GM19043 (cell line): ENCODE data around the gene LCN10.
"Not testable (repeated sequence)": the region's sequence is repeated elsewhere in the genome, so short reads cannot be mapped to it uniquely, and the experiment has no call there.

Experiments
- ATAC-seq: cut with Tn5 transposase; IDR thresholded peaks from one replicate; pipeline ENCODE4 v1.9.1; 2021; ENCODE audit warnings: low read depth; ENCODE audit not compliant: unreplicated experiment

Gene LCN10

DNA sequence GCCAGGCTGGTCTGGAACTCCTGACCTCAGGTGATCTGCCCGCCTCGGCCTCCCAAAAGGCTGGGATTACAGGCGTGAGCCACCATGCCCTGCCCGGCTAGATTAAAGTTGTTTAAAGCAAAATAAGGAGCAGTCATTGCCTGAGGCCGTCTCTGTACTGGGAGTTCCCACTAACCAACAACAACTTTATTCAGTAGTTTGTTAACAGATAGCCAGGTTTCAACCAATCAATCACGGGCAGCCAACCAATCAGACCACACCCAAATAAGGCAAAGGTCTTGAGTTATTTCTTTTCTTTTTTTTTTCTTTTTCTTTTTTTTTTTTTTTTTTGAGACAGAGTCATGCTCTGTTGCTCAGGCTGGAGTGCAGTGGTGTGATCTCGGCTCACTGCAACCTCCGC is 38.0 kb downstream of the LCN10 start:
- ATAC-seq = not testable (repeated sequence)

DNA sequence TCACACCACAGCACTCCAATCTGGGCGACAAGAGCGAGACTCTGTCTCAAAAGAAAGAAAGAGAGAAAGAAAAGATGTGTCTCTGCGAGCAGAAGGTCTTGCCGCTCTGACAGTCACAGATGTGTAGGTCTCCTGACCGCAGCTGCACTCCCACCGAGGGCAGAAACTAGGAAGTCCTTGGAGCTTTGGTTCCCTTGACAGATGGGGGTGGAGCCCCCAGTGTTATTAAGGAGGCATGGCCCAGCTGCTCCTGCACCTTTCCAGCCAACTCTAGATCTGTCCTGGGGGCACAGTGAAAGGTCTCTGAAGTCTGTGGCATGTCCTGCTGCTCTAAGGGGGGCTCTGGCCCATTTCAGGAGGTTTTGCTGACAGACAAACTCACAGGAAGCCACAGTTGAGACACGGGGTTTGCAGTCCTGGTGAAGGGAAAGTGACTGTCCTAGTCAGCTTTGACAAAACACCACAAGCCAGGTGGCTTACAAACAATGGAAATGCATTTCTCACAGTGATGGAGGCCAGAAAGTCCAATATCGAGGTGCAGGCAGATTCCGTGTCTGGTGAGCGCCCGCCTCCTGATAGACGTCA is 39.4 kb downstream of the LCN10 start:
- ATAC-seq = no peak

DNA sequence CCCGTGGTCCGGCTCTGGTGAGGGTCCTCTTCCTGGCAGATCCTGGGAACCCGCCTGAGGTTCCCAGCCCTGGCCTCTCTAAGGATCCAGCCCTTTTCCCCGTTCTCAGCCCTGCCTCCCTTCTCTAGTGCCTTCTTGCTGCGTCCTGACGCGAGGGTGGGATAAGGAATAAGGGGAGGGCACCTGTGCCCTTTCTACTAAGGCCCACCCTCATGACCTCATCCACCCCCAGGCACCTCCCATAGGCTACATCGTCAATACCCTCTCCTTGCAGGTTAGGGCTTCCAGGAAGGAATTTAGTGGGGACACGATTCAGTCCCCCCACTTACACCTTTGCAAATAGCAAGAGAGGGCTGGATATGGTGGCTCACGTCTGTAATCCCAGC is 41.1 kb downstream of the LCN10 start:
- ATAC-seq = no peak

DNA sequence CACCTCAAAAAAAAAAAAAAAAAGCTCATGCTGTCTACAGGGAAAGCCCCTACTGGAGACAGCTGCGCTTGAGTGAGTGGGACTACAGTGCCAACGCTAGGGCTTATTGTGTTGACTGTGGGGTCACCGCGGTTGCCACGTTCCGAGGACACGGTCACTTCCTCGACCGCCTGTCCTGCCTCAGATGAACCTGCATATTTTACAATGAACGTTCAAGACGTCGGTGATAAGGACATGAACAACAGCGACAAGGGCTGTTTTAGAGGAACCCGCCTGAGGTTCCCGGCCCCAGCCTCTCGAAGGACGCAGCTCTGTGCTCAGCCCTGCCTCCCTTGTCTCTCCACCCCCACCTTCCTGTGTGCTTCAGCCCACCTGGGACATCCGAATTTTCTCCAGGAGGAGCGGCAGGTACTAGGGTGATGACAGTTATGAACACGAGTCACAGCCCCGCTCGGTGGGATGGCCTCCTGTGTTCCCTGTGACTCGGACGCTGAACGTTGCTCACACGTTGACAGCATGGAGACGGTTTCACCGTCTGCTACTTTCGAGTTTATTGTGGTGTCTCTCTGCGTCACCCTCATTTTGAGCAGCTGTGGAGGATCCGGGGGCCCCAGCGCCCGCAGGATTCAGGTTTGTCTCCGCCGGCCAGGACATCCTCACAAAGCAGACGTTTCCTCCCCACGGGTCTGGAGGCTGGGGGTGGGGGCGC is 41.6 kb downstream of the LCN10 start:
- ATAC-seq = peak; percentile 58

DNA sequence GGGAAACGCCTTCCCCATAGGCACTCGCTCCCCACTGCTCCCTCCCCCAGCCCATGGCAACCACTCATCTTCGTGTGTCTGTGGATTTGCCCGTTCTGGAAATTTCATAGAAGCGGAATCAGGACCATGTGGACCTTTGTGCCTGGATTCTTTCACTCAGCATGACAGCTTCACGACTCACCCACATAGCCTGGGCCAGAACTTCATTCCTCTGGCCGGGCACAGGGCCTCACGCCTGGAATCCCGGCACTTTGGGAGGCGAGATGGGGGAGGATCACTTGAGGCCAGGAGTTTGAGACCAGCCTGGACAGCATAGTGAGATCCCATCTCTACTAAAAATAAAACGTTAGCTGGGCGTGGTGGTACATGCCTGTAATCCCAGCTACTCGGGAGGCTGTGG is 42.4 kb downstream of the LCN10 start:
- ATAC-seq = no peak

DNA sequence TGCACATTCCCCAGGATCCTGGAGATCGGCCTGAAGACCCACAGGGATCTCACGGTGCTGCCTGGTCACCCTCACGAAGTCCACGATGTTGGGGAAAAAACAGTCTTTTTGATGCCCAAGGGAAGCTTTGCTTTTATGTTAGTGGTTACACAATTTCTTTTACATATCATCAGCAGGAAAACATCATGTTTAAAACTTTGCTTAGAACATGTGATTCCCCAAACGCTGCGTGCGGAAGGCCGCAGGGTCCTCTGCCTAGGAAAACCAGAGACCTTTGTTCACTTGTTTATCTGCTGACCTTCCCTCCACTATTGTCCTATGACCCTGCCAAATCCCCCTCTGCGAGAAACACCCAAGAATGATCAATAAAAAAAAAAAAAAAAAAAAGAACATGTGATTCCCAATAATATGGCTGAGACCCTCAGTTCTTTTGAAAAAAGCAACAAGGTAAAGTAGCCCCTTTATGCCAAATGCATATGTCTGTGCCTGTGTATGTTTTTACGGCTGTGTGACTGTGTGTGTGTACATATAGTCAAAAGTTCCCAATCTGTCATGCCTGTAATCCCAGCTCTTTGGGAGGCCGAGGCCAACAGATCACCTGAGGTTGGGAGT is 44.0 kb downstream of the LCN10 start:
- ATAC-seq = no peak

DNA sequence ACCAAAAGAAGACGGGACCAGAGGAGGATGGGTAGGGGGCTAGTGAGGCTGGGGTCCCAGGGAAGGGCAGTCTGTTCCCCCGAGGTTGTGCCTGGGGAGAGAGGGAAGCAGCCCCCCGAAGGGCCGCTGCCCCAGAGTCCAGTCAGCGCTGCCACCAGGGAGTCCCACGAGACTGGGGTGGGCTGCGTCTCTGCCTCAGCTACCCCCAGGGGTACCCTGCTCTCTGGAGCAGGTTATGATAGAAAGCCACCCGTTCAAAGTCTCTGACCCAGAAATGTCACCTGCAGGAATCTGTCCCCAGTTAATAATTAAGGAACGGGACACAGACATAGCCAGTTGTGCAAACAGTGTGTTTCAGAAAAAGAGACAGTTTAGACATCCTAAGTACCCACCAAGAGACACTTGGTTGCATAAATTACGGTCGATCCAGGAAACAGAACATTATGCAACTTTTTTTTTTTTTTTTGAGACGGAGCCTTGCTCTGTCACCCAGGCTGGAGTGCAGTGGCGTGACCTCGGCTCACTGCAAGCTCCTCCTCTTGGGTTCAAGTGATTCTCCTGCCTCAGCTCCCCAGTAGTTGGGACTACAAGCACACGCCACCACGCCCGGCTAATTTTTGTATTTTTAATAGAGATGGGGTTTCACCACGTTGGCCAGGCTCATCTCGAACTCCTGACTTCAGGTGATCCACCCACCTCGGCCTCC is 44.8 kb downstream of the LCN10 start:
- ATAC-seq = no peak

DNA sequence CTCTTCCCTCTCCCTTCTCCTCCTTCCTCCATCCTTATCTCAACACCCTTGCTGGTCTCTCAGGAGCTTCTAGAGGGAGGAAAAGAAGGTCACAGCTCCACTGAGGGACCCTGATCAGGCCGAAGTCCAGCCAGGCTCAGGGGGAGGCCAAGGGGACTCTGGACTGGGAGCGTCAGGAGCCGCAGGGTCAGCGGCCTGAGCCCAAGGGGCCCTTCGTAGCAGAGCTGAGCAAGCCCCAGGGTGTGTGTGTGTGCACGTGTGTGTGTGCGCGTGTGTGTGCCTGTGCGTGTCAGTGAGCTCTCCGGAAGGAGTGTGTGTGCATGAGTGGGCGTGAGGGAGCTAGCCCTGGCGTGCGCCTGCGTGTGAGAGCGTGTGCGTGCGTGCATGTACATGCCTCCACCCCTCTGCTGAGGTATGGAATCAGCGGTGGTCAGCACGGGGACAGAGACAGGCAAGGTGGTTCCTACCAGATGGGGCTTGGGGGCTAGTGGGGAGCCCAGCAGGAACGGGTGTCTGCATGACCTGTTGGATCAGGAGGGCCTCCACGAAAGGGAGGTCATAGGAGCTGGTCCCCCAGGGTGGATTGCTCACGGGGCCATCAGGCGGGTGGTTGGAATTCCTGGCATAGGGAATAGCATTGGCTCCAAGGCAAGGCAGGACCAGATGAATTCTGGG is 45.5 kb downstream of the LCN10 start:
- no peak for ATAC-seq

DNA sequence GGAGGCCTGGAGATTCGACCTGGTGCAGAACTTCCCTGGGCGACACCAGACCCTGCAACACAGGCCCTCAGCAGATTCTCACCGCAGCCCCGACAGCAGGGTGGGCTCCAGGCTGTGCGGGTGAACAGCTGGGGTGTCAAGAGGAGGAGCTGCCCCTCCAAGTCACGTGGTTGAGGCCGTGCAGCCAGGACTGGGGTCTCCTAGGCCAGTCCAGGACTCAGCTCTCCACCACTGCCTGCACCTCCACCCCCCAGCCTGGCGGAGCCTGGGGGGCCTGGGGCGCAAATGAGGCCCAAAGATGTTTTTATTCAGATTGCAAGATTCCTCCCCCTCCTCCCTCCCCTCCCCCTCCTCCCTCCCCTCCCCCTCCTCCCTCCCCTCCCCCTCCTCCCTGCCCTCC is 46.2 kb downstream of the LCN10 start:
- ATAC-seq = no peak

DNA sequence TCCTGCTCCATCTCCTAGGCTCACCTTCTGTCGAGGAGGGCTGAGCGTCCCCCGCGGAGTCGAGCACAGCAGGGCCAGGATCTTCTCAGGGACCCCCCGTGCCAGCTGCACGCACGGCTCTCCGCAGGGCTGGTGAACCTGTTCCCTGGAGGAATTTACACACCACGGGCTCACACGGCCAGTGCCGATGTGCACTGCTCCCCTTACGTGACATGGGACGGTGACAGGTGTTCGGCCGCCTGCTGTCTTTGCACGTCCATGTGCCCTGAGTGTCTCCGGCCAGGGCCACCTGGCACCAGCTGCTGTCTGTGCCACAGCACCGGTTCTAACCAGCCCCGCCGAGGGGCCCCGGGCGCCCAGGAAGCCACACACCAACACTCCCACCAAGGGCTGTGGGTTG is 46.8 kb downstream of the LCN10 start:
- ATAC-seq = no peak

DNA sequence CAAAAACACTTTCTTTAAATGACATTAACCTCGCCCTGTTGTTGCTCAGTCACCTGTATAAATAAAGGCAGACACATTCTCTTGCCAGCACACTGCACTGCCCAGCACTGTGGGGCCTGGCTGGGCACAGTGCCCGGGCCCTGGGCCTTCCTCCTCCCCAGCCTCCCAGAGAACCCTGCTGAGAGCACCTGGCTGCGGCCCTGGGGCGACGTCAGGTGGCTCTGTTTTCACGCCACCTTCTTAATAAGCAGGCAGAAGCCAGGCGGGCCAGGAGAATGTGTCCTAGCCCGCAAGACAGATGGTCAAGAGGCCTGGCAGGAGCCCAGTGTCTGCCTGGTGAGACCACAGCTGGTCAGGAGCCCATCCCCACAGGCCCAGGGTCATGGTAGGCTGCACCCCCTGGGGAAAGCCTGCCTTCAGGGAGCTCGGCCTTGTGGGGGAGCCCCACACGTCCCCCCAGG is 47.3 kb downstream of the LCN10 start:
- no peak for ATAC-seq

DNA sequence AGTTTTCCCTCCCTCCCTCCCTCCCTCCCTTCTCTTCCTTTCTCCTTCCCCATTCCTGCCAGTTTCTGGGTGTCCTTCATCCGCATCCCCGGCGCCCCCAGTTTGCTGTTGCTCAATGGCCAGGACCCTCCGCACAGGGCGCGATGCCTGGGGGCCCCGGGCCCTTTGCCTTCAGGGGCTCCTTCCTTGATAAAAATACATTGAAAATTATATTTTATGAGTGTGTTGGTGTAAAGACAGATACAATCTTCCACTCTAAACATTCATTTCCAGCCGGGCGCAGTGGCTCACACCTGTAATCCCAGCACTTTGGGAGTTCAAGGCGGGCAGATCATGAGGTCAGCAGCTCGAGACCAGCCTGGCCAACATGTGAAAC is 47.9 kb downstream of the LCN10 start:
- ATAC-seq = no peak

DNA sequence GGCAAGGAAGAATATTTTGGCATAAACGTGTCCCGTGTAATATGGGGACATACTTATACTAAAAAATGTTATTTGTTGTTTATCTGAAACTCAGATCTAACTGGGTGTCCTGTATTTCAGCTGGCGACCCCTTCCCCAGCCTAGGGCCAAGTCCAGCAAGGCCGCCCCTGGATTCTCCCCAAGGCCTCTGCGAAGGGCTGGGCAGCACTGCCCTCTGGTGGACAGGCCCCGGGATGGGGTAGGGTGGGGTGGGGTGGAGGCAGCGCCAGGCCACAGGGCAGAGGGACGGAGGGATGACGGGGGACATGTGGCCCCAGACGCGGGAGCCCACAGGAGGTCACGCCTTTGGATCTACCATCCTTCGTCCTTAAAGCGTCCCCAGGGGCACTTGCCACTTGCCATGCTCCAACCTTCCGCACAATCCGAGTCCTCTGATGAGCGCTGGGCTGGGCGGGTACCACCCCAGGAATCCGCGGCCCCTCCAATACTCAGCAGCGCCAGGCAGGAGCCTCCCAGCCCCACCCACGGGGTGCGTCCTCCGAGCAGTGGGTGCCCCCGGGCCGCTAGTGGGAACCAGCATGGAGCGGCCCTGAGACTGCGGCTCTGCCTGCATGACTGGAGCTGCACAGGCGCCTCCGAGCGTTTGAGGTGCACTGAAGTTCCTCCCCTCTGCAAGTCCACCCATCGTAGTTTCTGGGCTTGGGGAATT is 48.4 kb downstream of the LCN10 start:
- ATAC-seq = no peak

DNA sequence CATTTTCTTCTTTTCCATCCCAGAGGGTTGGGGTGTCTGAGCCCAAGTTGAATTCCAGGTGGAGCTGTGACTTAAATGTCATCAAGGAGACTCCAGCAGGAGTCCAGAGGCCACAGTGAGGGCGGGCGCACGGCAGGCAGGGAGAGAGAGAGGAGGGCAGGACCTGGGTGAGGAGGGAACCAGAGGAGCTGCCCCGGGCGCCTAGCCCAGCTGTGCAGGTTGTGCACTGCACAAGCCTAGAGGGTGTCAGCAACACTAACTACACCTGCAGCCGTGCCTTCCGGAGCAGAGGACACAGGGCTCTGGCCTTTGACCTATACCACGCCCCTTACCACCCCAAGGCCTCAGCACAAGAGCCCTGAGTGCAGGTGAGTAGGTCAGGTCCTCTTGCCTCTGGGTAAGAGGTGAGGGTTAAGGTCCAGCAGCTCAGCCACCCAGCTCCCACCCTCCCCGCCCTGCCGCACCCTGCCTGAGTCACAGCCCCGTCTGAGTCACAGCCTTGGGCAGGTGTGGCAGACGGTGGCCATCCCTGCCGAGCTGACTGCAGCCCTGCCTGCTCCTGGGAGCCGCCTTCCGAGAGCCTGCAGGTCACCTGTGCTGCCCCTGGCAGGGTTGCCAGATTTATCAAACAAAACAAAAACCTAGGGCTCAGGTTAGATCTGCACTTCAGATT is 49.1 kb downstream of the LCN10 start:
- no peak for ATAC-seq

DNA sequence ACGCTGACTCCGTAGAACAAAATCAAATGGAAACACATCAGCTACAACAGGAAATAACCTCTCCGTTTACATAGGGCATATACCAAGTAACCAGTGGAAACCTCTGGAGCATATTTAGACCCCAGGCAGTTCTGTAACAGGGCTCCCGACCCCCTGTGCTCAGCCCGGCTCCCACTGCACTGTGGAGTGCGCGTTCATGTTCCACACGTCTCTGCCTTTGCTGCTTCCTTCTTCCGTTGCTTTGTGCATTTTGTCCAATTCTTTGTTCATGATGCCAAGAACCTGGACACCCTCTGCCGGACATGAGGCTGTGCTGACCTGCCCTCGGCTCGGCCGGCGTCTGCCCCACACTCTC is 49.6 kb downstream of the LCN10 start:
- no peak for ATAC-seq

DNA sequence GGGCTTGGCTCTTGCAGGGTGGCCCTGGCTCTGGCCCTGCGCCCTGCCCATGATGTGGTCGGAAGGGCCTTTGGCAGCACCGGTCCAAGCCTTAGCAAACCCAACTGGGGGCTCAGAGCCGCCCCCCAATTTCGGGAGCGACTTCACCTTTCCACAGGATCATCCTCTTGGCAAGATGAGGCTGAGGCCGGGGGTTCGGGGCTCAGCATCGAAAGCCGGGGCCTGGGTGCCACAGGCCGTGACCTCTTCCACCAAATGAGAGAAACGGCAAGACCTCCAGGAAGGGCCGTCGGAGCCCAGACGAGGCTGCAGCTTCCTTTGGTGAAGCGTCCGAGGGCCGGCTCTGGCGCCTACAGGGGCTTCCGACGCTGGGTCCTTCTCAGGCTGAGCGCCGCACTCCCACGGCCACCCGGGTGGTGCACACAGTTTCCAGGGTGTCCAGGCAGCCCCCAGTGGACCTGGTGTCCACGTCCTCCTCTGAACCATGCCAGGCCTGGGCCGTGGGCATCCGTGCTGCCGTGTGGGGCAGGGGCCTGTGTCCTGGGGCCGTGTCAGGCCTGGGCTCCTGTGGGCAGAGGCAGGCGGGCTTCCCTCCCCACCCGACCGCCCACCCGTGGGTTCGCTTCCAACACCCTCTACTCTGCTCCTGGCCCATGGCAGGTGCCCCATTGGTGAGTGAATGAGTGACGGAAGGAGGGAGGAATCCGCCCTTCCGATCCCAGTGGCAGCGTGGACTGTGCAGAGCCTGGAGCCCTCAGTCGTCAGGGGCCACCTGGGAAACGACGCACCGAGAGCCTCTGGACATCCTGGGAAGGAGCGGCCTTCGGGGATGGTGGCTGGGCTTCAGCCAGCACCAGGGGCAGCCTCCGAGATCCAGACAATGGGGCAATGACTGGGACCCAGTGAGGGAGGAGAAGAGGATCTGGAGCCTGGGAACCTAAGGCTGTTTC is 50.3 kb downstream of the LCN10 start:
- ATAC-seq = no peak

DNA sequence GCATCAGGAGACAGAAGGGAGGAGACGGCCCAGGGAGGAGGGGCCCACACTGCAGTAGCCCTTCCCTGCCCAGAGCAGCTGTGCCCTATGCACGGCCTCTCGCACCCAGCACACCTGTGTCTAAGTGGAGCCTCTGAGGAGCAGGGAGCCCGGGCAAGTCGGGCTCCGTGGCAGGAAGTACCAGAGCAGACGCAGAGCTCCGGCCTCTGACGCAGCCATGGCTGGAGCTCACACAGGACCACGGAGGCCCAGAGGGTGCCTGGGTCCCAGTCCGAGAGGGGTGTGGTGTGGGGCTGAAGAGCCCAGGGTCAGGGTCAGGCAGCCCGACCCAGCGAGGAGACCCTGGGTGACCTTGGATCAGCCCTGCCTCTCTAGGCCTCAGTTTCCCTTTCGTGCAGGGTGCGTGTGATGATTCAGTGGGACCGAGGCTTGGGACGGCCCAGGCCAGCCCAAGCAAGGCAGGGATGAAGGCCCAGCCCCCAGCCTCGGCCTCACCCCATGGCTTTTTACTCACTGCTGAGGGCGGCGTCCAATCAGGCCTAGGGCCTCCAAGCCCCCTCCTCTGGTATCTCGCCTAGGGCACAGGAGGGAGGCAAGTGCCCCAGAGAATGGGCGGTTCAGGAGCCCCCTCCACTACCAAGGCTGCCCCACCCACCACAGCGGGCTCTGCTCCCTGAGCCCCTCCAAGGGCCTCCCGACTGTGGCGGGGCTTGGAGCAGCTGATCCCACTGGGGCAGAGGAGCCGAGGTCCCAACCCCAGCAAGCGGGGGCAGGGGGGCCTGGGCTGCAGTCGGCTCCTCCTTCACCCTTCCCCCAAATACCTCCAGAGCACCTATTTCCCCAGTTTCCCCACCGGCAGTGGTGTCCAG is 51.2 kb downstream of the LCN10 start:
- no peak for ATAC-seq

DNA sequence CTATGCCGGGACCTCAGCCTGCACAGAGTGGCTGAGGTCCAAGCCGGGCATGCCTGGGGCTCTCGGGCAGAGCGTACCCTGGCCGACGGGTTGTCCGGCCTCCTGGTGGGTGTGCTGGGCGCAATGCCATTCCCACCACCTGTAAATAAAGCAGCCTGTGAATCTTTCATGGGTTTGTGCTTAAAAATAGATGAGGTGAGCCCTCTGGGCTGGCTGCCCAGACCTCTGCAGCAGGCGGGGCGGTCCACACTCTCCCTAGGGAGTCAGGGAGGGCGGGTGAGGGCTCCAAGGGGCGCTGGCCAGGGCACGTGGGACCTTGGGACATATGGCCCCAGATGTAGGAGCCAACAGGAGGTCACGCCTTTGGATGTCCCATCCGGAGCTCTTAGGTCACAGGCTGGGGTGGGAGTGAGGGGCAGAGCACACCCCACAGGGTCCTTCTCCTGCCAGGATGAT is 51.9 kb downstream of the LCN10 start:
- ATAC-seq = no peak
